Measurements from ENCODE around the gene FAM53A. TPM values are rescaled to one million over a fixed set of nuclear protein-coding genes. Genes with fewer than 3 reads are reported as not detected.
"Not testable (repeated sequence)": the region's sequence is repeated elsewhere in the genome, so short reads cannot be mapped to it uniquely, and the experiment has no call there.

Gene FAM53A
- polyA plus RNA-seq, 5 donors = 2.0 to 4.5 (median 2.2) TPM

- no peak for DNase-seq
Observed at GRCh38 chr4:1686440-1687036, 2.4 kb upstream of the FAM53A start.

GRCh38 chr4:1685235-1686150 lies 1.4 kb upstream of the FAM53A start:
- DNase-seq = no peak

- DNase-seq = no peak
Observed at GRCh38 chr4:1684506-1685234, 557 bp upstream of the FAM53A start.

- DNase-seq = no peak
Observed at GRCh38 chr4:1683261-1683735, 815 bp downstream of the FAM53A start.

GRCh38 chr4:1682860-1683259 lies 1.3 kb downstream of the FAM53A start:
- no peak for DNase-seq

GRCh38 chr4:1678244-1678643 lies 5.9 kb downstream of the FAM53A start:
- DNase-seq = no peak

- DNase-seq = no peak
Observed at GRCh38 chr4:1676605-1677525, 7.2 kb downstream of the FAM53A start.

GRCh38 chr4:1675802-1676137 lies 8.3 kb downstream of the FAM53A start:
- DNase-seq = no peak

- DNase-seq = no peak
Observed at GRCh38 chr4:1675136-1675801, 8.8 kb downstream of the FAM53A start.

GRCh38 chr4:1674682-1675081 lies 9.4 kb downstream of the FAM53A start:
- no peak for DNase-seq

GRCh38 chr4:1673671-1674070 lies 10.4 kb downstream of the FAM53A start:
- no peak for DNase-seq

- not testable (repeated sequence) for DNase-seq
Observed at GRCh38 chr4:1671011-1671410, 13.1 kb downstream of the FAM53A start.

- no peak for DNase-seq
Observed at GRCh38 chr4:1670279-1670678, 13.8 kb downstream of the FAM53A start.

- no peak for DNase-seq
Observed at GRCh38 chr4:1669850-1670249, 14.3 kb downstream of the FAM53A start.

GRCh38 chr4:1669270-1669669 lies 14.8 kb downstream of the FAM53A start:
- no peak for DNase-seq

- no peak for DNase-seq
Observed at GRCh38 chr4:1668488-1668840, 15.6 kb downstream of the FAM53A start.

GRCh38 chr4:1667273-1667672 lies 16.8 kb downstream of the FAM53A start:
- no peak for DNase-seq

GRCh38 chr4:1666391-1666790 lies 17.7 kb downstream of the FAM53A start:
- no peak for DNase-seq

- DNase-seq = no peak
Observed at GRCh38 chr4:1664141-1664540, 20.0 kb downstream of the FAM53A start.

- DNase-seq = no peak
Observed at GRCh38 chr4:1663549-1663948, 20.6 kb downstream of the FAM53A start.

- no peak for DNase-seq
Observed at GRCh38 chr4:1661695-1662094, 22.4 kb downstream of the FAM53A start.

All from right lung (tissue), 5 donors.